HL-60 (cell line): ENCODE results near the gene CYP4A11.
"Not testable (repeated sequence)": the region's sequence is repeated elsewhere in the genome, so short reads cannot be mapped to it uniquely, and the experiment has no call there.

Experiments used
- CTCF ChIP-seq: IDR thresholded peaks from one replicate; pipeline ENCODE4 v1.5.1; 2011; ENCODE audit warnings: low read length, control low read depth, inconsistent platforms; ENCODE audit not compliant: insufficient read depth
- GABPA ChIP-seq: IDR thresholded peaks from 2 replicates; pipeline ENCODE4 v1.6.1; 2012; ENCODE audit warnings: low read depth
- POLR2AphosphoS5 ChIP-seq: IDR thresholded peaks from 2 replicates; pipeline ENCODE4 v1.6.1; 2012; ENCODE audit warnings: low read depth
- SPI1 ChIP-seq: IDR thresholded peaks from 2 replicates; pipeline ENCODE4 v1.6.1; 2012; ENCODE audit warnings: low read depth, mild to moderate bottlenecking, borderline replicate concordance

- TF ChIP-seq CTCF, GABPA, POLR2AphosphoS5, SPI1: not testable (repeated sequence)
Measured at GRCh38 chr1:46947706-46948105, 6.4 kb upstream of the CYP4A11 start.
